ENCODE data around the gene CXCL10.

CXCL10 gene

DNA sequence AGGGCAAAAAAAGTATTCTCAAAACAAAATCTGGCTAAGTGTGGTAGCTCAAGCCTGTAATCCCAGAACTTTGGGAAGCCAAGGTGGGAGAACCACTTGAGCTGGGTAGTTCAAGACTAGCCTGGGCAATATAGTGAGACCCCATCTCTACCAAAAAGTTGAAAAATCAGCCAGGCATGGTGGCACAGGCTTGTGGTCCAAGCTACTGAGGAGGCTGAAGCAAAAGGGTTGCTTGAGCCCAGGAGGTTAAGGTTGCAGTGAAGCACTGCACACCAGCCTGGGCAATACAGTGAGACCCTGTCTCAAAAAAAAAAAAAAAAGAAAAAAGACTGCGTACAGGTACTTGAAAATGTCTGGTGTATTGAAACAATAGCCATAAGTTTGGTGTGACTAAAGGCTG, 30.8 kb downstream of the CXCL10 start:
- TF ChIP-seq POLR2AphosphoS5 (IDR thresholded peaks at IDR 0.05; ENCODE audit: low read depth, low read length) (no peak), FOXP2 (optimal IDR thresholded peaks at IDR 0.05; ENCODE audit: borderline replicate concordance, extremely low read depth, extremely low read length, insufficient read depth) (no peak), SIN3A (IDR thresholded peaks at IDR 0.05; ENCODE audit: borderline replicate concordance, insufficient read depth, low read length) (no peak), TAF1 (IDR thresholded peaks at IDR 0.05; ENCODE audit: borderline replicate concordance, insufficient read depth, low read length) (no peak)
- TF ChIP-seq, protein P1, sequence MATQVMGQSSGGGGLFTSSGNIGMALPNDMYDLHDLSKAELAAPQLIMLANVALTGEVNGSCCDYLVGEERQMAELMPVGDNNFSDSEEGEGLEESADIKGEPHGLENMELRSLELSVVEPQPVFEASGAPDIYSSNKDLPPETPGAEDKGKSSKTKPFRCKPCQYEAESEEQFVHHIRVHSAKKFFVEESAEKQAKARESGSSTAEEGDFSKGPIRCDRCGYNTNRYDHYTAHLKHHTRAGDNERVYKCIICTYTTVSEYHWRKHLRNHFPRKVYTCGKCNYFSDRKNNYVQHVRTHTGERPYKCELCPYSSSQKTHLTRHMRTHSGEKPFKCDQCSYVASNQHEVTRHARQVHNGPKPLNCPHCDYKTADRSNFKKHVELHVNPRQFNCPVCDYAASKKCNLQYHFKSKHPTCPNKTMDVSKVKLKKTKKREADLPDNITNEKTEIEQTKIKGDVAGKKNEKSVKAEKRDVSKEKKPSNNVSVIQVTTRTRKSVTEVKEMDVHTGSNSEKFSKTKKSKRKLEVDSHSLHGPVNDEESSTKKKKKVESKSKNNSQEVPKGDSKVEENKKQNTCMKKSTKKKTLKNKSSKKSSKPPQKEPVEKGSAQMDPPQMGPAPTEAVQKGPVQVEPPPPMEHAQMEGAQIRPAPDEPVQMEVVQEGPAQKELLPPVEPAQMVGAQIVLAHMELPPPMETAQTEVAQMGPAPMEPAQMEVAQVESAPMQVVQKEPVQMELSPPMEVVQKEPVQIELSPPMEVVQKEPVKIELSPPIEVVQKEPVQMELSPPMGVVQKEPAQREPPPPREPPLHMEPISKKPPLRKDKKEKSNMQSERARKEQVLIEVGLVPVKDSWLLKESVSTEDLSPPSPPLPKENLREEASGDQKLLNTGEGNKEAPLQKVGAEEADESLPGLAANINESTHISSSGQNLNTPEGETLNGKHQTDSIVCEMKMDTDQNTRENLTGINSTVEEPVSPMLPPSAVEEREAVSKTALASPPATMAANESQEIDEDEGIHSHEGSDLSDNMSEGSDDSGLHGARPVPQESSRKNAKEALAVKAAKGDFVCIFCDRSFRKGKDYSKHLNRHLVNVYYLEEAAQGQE (IDR thresholded peaks at IDR 0.05; ENCODE audit: insufficient read depth in 1 of 2, low read depth in 2 of 2, low read length in 2 of 2), result no peak

DNA sequence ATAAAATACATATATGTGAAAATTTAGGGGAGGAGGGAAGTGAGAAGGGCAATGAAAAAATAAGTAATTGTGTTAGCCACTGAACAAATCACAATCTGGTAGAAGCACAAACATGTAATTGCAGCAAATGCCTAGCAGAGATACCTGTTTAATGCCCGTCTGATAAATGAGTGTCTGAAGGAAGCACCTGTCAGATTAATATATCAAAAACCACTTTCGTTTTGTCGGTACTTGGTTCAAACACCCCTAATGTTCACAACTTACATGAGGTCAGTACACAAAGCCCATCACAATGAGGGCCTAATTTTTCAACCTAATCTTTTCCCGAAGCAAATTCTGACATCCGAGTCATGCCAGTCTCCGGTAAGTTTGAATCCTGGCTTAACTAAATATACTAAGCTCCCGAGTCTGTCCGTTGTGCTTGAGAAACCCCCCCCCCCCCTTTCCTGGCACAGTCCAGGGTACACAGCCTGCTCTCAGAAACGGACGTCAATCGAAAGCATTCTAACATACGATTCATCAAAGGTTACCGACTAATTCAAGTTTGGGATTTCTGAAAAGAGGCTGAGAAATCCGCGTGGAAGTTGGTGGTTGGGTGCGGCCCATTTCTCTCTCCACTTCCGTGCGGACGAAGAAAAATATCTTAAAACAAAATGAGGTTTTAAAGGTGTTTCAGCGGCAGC, 33.3 kb downstream of the CXCL10 start:
- TF ChIP-seq, protein P1 (IDR thresholded peaks at IDR 0.05; ENCODE audit: insufficient read depth in 1 of 2, low read depth in 2 of 2, low read length in 2 of 2), result no peak
- TF ChIP-seq FOXP2 (optimal IDR thresholded peaks at IDR 0.05; ENCODE audit: borderline replicate concordance, extremely low read depth, extremely low read length, insufficient read depth) (no peak), POLR2AphosphoS5 (IDR thresholded peaks at IDR 0.05; ENCODE audit: low read depth, low read length) (no peak), TAF1 (IDR thresholded peaks at IDR 0.05; ENCODE audit: borderline replicate concordance, insufficient read depth, low read length) (no peak), SIN3A (IDR thresholded peaks at IDR 0.05; ENCODE audit: borderline replicate concordance, insufficient read depth, low read length) (no peak)

DNA sequence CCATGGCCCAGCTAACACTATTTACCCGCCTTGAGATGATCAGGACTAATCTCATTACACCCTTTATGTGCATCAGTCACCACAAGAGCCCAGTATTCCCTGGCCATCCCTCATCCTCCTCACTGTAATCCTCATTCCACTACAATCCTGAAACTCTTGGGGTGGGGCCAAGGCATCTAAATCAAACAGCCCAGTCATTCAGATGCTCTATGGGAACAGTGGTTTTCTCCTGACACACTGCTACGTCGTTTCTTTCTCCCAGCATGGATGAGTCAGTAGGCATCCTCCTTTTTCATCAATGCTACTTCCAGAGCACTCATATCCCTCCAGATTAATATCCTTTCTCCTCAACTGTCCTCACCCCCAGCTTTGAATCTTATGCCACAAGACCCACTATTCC, 38.2 kb downstream of the CXCL10 start:
- TF ChIP-seq FOXP2 (optimal IDR thresholded peaks at IDR 0.05; ENCODE audit: borderline replicate concordance, extremely low read depth, extremely low read length, insufficient read depth) (no peak), TAF1 (IDR thresholded peaks at IDR 0.05; ENCODE audit: borderline replicate concordance, insufficient read depth, low read length) (no peak), POLR2AphosphoS5 (IDR thresholded peaks at IDR 0.05; ENCODE audit: low read depth, low read length) (no peak), SIN3A (IDR thresholded peaks at IDR 0.05; ENCODE audit: borderline replicate concordance, insufficient read depth, low read length) (no peak)
- TF ChIP-seq, protein P1 (IDR thresholded peaks at IDR 0.05; ENCODE audit: insufficient read depth in 1 of 2, low read depth in 2 of 2, low read length in 2 of 2), result no peak

DNA sequence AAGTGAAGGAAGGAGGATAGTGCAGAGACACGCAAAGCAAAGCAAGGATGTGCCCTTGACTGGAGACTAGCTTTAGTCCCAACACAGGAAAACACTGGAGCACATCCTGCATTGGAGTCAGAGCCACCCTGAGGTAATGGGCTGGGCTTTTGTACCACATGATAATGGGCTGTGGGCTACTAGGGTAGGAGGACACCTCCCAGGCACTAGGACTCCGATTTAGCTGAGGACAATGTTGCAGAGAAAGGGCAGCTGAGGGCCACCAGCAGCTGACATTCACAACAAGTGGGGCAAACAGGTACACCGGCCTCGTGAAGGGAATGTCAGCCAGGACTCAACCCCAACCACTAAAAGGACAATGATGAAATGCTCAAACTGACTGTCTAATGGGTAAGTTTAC, 42.7 kb downstream of the CXCL10 start:
- no peak for TF ChIP-seq SIN3A (IDR thresholded peaks at IDR 0.05; ENCODE audit: borderline replicate concordance, insufficient read depth, low read length)

DNA sequence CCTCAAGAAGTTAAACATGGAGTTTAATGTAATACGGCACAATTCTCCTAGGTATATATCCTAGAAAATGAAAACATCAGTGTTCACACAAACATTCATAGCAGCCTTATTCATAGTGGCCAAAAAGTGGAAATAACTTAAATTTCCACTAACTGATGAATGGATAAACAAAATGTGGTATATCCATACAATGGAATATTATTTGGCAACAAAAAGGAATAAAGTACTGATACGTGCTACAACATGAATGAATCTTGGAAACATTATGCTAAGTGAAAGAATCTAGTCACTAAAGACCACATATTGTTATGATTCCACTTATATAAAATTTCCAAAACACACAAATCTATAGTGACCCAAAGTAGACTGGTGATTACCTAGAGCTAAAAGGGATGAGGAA, 47.1 kb downstream of the CXCL10 start:
- TF ChIP-seq SIN3A (IDR thresholded peaks at IDR 0.05; ENCODE audit: borderline replicate concordance, insufficient read depth, low read length) (no peak), TAF1 (IDR thresholded peaks at IDR 0.05; ENCODE audit: borderline replicate concordance, insufficient read depth, low read length) (no peak), FOXP2 (optimal IDR thresholded peaks at IDR 0.05; ENCODE audit: borderline replicate concordance, extremely low read depth, extremely low read length, insufficient read depth) (no peak), POLR2AphosphoS5 (IDR thresholded peaks at IDR 0.05; ENCODE audit: low read depth, low read length) (no peak)
- TF ChIP-seq, protein P1 (IDR thresholded peaks at IDR 0.05; ENCODE audit: insufficient read depth in 1 of 2, low read depth in 2 of 2, low read length in 2 of 2), result no peak
